ENCODE data around the gene ZFP36L1. TPM values are rescaled to one million over a fixed set of nuclear protein-coding genes. Genes with fewer than 3 reads are reported as not detected.

Gene ZFP36L1
- total and polyA plus RNA-seq, 2 of the 13 experiments (the other 11 are each of a cell fraction or from before 2014, with no cell fraction given): 7.4 to 10.2 TPM

- no peak for TF ChIP-seq ZBTB14 (CRISPR knock-in tag; IDR thresholded peaks at IDR 0.05)
- TF ChIP-seq FOXJ3 (CRISPR knock-in tag; IDR thresholded peaks at IDR 0.05; ENCODE audit: borderline replicate concordance): no peak
- peak; percentile 58 for TF ChIP-seq RBM39 (IDR thresholded peaks at IDR 0.05; ENCODE audit: low read depth, low read length, poor library complexity, severe bottlenecking)
- TF ChIP-seq ZNF256 (CRISPR knock-in tag; conservative IDR thresholded peaks at IDR 0.05): no peak
- 0 out of 2 replicates have a peak, but pooled peaks have one; percentile 35 for TF ChIP-seq ZNF616 (CRISPR knock-in tag; IDR thresholded peaks at IDR 0.05; ENCODE audit: low read depth)
- no peak for TF ChIP-seq RNF2 (conservative IDR thresholded peaks at IDR 0.05; ENCODE audit: low read depth)
- peak; percentile 85 for TF ChIP-seq ZNF501 (CRISPR knock-in tag; IDR thresholded peaks at IDR 0.05)
- TF ChIP-seq CREBL2 (CRISPR knock-in tag; IDR thresholded peaks at IDR 0.05; ENCODE audit: borderline replicate concordance): no peak
- TF ChIP-seq JUN (CRISPR knock-in tag; IDR thresholded peaks at IDR 0.05): no peak; the same call in 1 of the 2 replicates
- TF ChIP-seq MLX (CRISPR knock-in tag; IDR thresholded peaks at IDR 0.05): 0 out of 2 replicates have a peak, but pooled peaks have one; percentile 26
- TF ChIP-seq MTF2 (CRISPR knock-in tag; IDR thresholded peaks at IDR 0.05; ENCODE audit: borderline replicate concordance): no peak
- no peak for TF ChIP-seq ZNF468 (CRISPR knock-in tag; IDR thresholded peaks at IDR 0.05)
- TF ChIP-seq TFAP4 (IDR thresholded peaks at IDR 0.05; ENCODE audit: borderline replicate concordance, low read depth): no peak
- no peak for TF ChIP-seq ZNF597 (CRISPR knock-in tag; IDR thresholded peaks at IDR 0.05)
- no peak for TF ChIP-seq ZC3H13 (CRISPR knock-in tag; IDR thresholded peaks at IDR 0.05)
- TF ChIP-seq ZNF570 (CRISPR knock-in tag; IDR thresholded peaks at IDR 0.05; ENCODE audit: borderline replicate concordance): 0 out of 2 replicates have a peak, but pooled peaks have one; percentile 9
- peak; percentile 88 for TF ChIP-seq SALL1 (CRISPR knock-in tag; IDR thresholded peaks at IDR 0.05)
- no peak for TF ChIP-seq ZNF782 (CRISPR knock-in tag; IDR thresholded peaks at IDR 0.05; ENCODE audit: borderline replicate concordance)
- peak; percentile 89; the same call in 1 of the 2 replicates for TF ChIP-seq AFF4 (CRISPR knock-in tag; IDR thresholded peaks at IDR 0.05)
- TF ChIP-seq NR2F2 (IDR thresholded peaks at IDR 0.05; ENCODE audit: borderline replicate concordance, low read depth): peak; percentile 54; the same call in 1 of the 2 replicates
- no peak for TF ChIP-seq IRX3 (CRISPR knock-in tag; IDR thresholded peaks at IDR 0.05; ENCODE audit: borderline replicate concordance, low read depth)
These were observed 31.9 kb upstream of the ZFP36L1 start (continued) for GRCh38 chr14:68824517-68825347.

Data from HepG2 (cell line).